Thyroid gland (tissue), 4 donors: ENCODE data around the gene GATA6. TPM values are rescaled to one million over a fixed set of nuclear protein-coding genes. Genes with fewer than 3 reads are reported as not detected.

Experiments used
- DNase-seq, 2 donors: peaks; one replicate each; pipeline ENCODE4 v3.0.0-alpha.2; 2019
- H3K27ac ChIP-seq, 3 donors: fragments of 200-600 bp; sonication (generic); 1 replicate in 2 of 3; 2 replicates in 1 of 3; pipeline ENCODE4 v1.5.1; 2016 to 2019; ENCODE audit warnings: mild to moderate bottlenecking in 1 of 3, moderate library complexity in 1 of 3
- H3K27me3 ChIP-seq: fragments of 200-600 bp; sonication (generic); one replicate; pipeline ENCODE4 v1.5.1; 2019
- H3K36me3 ChIP-seq, 2 donors: fragments of 200-600 bp; sonication (generic); one replicate each; pipeline ENCODE4 v1.5.1; 2016 to 2019
- H3K4me1 ChIP-seq, 2 donors: fragments of 200-600 bp; sonication (generic); one replicate each; pipeline ENCODE4 v1.5.1; 2017 to 2019
- H3K4me3 ChIP-seq, 3 donors: fragments of 200-600 bp; sonication (generic); replicated peaks in 1 of 3; 1 replicate in 2 of 3; 2 replicates in 1 of 3; pipeline ENCODE4 v1.5.1; 2016; ENCODE audit warnings: mild to moderate bottlenecking in 1 of 3
- H3K9me3 ChIP-seq: fragments of 200-600 bp; sonication (generic); one replicate; pipeline ENCODE4 v1.5.1; 2017
- CTCF ChIP-seq, 6 experiments: fragments of 200-600 bp in 3 of 6; fragments of 450-650 bp in 3 of 6; sonication (generic) in 3 of 6; IDR thresholded peaks; one replicate each; pipeline ENCODE4 v1.5.1; 2016 to 2019; ENCODE audit warnings: antibody characterized with exemption in 6 of 6, mild to moderate bottlenecking in 2 of 6, inconsistent platforms in 1 of 6, moderate library complexity in 1 of 6
- POLR2A ChIP-seq, 2 donors: fragments of 450-650 bp; IDR thresholded peaks; one replicate each; pipeline ENCODE4 v1.6.1; 2017; ENCODE audit warnings: antibody characterized with exemption in 2 of 2, mild to moderate bottlenecking in 2 of 2, moderate library complexity in 1 of 2
- WGBS, 2 donors: methylation state at CpG; one replicate each; pipeline ENCODE4 v1.1.5; 2017; 5-methylcytosine and 5-hydroxymethylcytosine counted together
- intact Hi-C: fragments of 100-400 bp; cut with DNase I; formaldehyde crosslinking; loops from one replicate; pipeline ENCODE4 v1.15.1; 2023
- total RNA-seq, 4 donors: library from RNA; depleted of rRNA; stranded (reverse); fragments of >200 nt; gene quantifications; one replicate each; pipeline ENCODE4 v1.2.3, GENCODE V29; 2016

Gene GATA6
- total RNA-seq, 4 donors from 2014 or later: 8.5 to 18.9 (median 15.1) TPM

- no peak for DNase-seq
- WGBS, 2 donors: 75% methylated on average over 10 of the region's 10 CpGs
- Histone ChIP-seq H3K27me3 (no peaks in the 10 kb centered on the region), H3K4me3 (no peak overlapping the region), H3K4me1 (no peaks in the 10 kb centered on the region), H3K36me3 (no peaks in the 10 kb centered on the region), H3K9me3 (no peaks in the 10 kb centered on the region), H3K27ac (no peak overlapping the region)
- TF ChIP-seq CTCF (IDR thresholded peaks at IDR 0.05) (no peak), POLR2A (IDR thresholded peaks at IDR 0.05) (no peak)
- intact Hi-C loops: no loop called here
Measured at GRCh38 chr18:22152093-22152492, 17.3 kb upstream of the GATA6 start.

DNA sequence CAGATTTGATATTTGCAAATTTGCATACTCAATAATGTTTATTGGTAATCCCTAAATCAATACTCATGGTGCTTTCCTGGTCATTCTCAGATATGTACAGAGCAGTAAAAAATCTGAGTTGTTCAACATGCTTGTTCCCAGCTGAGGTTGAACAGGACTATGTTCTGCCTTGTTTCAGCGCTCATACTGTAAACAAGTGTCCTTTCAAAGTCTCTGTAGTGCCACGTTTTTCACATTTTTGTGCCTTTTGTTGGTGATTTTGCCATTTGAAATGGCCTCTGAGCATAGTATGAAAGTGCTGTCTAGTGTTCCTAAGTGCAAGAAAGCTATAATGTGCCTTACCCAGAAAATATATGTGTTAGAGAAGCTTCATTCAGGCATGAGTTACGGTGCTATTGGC is 16.0 kb upstream of the GATA6 start:
- 75 to 78% methylated on average over 3 of the region's 3 CpGs for WGBS, 2 donors
- intact Hi-C loops: no loop called here
- H3K9me3 ChIP-seq: no peaks in the 10 kb centered on the region
- H3K36me3 ChIP-seq: no peaks in the 10 kb centered on the region
- no peaks in the 10 kb centered on the region for H3K4me1 ChIP-seq
- H3K4me3 ChIP-seq: no peak overlapping the region
- no peak overlapping the region for H3K27ac ChIP-seq
- no peak for DNase-seq
- H3K27me3 ChIP-seq: no peaks in the 10 kb centered on the region
- no peak for TF ChIP-seq POLR2A (IDR thresholded peaks at IDR 0.05)
- TF ChIP-seq CTCF (IDR thresholded peaks at IDR 0.05): no peak

GRCh38 chr18:22155584-22155983 is 13.8 kb upstream of the GATA6 start:
- no peaks in the 10 kb centered on the region for H3K27me3 ChIP-seq
- 86 to 93% methylated on average over 2 of the region's 2 CpGs for WGBS, 2 donors
- no peaks in the 10 kb centered on the region for H3K36me3 ChIP-seq
- H3K27ac ChIP-seq: no peak overlapping the region
- no peak for TF ChIP-seq POLR2A (IDR thresholded peaks at IDR 0.05)
- TF ChIP-seq CTCF (IDR thresholded peaks at IDR 0.05): no peak
- no peaks in the 10 kb centered on the region for H3K4me1 ChIP-seq
- intact Hi-C loops: no loop called here
- DNase-seq: no peak
- H3K9me3 ChIP-seq: no peaks in the 10 kb centered on the region
- no peak overlapping the region for H3K4me3 ChIP-seq

DNA sequence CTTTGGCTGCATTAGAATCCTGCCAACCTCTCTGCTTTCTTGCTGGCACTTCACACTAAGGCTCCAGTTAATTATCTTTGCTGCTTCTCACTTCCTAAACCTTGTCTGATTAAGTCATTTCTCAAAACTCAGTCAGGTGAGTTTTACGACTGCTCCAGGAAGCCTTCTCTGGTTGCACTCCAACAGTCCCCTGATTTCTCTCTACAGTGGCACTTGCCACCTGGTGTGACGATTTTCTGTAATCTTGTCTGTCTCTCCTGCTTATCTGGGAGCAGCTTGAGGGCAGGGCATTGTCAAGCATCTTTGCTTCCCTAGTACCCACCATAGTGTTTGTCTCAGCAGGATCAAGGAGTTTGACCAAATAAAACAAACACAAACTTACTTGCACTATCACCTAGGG is 10.4 kb upstream of the GATA6 start:
- no peaks in the 10 kb centered on the region for H3K9me3 ChIP-seq

GRCh38 chr18:22161090-22161489 is 8.3 kb upstream of the GATA6 start:
- intact Hi-C loops: no loop called here
- no peak for DNase-seq
- TF ChIP-seq POLR2A (IDR thresholded peaks at IDR 0.05) (no peak), CTCF (IDR thresholded peaks at IDR 0.05) (no peak)
- Histone ChIP-seq H3K9me3 (no peaks in the 10 kb centered on the region), H3K27ac (no peak overlapping the region), H3K4me3 (no peak overlapping the region), H3K36me3 (no peaks in the 10 kb centered on the region), H3K4me1 (peaks cover 0 to 5% of the 10 kb centered on the region in 2 donors), H3K27me3 (peaks cover 12% of the 10 kb centered on the region)
- 85 to 91% methylated on average over 5 of the region's 5 CpGs for WGBS, 2 donors

More for the DNA sequence above, 10.4 kb upstream of the GATA6 start:
- TF ChIP-seq CTCF (IDR thresholded peaks at IDR 0.05) (no peak), POLR2A (IDR thresholded peaks at IDR 0.05) (no peak)
- intact Hi-C loops: no loop called here
- Histone ChIP-seq H3K4me3 (no peak overlapping the region), H3K4me1 (no peaks in the 10 kb centered on the region), H3K27me3 (no peaks in the 10 kb centered on the region), H3K27ac (no peak overlapping the region), H3K36me3 (no peaks in the 10 kb centered on the region)
- DNase-seq: no peak
- WGBS, 2 donors: 90 to 95% methylated on average over 2 of the region's 2 CpGs
